Measurements from ENCODE around the gene SLC48A1.
A peak's percentile ranks its signal among the peaks of the same experiment; 100 is the strongest.

SLC48A1 gene

DNA sequence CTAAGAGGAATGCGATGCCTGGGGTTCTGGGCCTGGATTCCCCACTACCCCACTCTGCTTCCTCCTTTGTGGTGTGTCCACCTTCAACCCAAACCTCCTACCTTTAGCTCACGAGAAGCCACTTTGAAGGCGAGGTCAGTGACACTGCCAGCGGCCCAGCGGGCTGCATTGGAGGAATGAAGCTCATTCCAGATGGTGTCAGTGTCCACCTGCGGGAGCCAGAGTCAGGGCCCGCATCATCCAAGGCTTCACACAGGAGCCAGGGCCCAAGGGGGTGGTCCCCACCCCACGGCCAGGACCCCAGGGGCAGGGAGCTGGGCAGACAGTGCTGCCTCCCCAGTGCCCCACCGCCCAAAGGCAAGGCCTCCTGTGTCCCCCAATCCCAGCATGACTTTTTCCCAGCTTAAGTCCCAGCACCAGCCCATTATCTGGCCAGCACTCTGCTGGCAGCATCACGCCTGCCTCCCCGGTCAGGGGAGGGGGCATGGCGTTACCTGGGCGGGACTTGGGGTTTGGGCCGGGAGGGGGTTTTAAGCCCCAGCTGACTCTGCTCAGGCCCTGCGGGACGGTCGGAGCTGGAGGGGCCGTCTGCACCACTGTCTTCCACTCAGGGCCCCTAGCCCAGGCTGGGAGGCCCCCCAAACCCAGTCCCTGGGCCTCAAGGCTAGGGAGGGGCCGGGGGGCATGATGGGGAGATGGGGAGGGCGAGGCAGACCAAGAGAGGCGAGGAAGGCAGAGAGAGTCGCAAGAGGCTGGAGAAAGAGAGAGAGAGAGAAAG lies 16.9 kb downstream of the SLC48A1 start:
- DNase-seq (ENCODE audit: insufficient read length, low spot score) (no peak), FAIRE-seq (no peak)

DNA sequence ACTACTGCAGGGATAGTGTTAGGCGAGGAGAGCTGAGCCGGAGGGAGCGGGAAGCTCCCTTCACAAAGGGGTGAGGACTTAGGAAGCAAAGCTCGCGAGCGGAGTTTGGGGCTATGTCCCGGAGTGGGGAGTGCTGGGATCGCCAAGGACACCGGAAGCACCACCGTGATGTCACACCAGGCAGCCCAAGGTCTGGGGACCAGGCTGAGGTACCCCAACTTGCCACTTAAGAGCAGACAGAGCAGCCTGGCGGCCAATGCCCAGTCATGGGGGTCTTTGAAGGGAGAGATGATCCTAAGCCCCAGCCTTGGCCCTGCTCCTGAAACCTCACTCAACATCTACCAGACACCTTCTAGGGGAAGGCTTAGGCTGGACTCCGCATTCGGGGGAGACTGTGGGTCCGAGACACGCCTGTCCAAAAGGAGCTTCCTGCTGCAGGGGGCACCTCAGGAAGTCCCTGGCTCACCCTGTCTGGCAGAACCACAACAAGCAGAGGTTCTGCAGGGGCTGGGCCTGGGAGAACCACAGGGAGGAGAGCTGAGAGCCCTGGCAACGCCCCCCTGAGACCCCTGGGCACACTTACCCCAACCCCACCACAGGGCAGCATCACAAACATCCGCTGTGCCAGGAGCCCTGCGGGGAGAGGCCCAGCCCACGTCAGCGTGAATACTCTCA lies 17.8 kb downstream of the SLC48A1 start:
- no peak for FAIRE-seq
- no peak for DNase-seq (ENCODE audit: insufficient read length, low spot score)

DNA sequence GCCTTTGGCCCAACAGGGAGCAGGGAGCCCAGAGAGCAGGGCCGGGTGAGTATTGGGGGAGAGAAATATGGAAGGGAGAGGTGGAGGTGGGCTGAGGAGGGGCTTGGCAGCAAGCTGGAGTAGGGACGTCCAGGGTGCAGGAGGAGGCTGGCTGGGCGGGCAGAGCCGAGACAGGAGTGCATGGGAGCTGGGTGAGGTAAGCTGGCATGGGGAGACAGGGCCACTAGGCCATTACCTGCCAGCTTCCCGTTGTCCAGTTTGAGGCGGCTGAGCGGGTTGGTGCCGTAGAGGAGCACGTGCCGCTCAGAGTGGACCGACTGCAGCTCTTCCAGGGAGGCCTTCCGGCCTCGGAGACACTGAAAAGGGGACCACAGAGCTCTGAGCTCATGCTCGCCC lies 18.3 kb downstream of the SLC48A1 start:
- DNase-seq (ENCODE audit: insufficient read length, low spot score) (no peak), FAIRE-seq (no peak)

DNA sequence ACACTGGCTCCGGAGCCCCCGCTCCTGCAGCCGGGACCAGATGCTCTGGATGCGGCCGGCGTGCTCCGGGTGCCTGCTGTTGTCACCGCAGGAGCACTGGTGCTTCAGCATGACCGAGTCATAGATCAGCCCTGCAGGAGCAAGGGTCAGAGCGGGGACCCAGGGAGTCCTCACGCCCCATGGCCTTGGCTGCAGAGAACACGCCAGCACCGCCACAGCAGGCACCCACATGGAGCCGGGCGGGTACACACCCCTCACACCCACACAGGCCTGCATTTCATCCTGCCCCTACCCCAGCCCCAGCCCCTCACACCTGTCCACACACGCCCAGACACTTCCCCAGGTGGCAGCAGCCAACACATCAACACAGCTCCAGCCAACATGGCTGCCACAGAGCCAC lies 18.8 kb downstream of the SLC48A1 start:
- FAIRE-seq = no peak
- DNase-seq (ENCODE audit: insufficient read length, low spot score) = no peak

DNA sequence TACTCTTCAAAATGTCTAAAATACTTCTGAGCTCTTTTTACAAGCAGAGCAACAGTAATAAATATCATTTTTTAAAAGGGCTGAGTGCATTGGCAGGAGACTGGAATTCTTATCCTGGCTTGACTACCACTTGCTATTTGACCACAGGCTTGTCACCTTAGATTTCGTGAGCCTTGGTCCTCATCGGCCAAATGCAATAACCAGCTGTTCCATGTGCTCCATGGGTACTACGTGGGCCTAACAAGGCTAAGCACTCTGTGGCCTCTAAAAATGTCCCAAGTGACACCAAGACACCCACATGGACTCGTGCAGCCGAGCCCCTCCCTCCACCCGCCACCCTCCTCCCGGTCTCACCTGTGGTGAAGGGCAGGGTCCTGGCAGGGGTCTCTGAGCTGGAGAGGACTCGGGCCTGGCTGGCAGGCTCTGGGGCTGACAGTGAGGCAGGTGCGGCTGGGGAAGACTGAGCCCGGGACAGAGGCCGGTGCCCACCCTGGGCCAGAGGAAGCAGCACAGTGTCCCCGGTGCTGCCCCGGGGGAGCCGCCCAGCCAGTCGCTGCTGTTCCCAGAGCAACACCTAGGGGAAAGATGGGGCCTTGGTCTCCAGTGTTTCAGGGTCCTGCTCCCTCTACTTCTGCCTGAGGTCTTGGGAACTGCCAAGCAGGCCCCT lies 20.1 kb downstream of the SLC48A1 start:
- FAIRE-seq (no peak), DNase-seq (ENCODE audit: insufficient read length, low spot score) (no peak)

DNA sequence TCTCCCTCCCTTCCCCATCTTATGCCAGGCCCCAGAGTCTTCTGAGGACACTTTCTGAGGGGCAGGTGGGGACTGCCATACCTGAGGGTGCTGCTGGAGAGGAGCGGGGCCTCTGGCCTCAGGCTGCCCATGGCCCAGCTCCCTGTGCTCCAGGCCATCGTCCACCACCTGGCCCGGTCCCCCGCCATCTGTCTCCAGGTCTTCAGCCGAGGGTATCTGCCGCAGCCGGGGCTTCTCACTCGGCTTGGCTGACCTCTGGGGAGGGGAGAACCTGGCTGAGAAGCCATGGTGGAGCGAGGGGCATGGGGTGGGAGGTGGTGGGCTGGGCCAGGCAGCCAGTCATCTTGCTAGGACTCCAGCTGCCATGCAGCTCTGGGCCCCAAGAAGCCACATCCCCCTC lies 21.6 kb downstream of the SLC48A1 start:
- DNase-seq (ENCODE audit: insufficient read length, low spot score) (no peak), FAIRE-seq (no peak)

DNA sequence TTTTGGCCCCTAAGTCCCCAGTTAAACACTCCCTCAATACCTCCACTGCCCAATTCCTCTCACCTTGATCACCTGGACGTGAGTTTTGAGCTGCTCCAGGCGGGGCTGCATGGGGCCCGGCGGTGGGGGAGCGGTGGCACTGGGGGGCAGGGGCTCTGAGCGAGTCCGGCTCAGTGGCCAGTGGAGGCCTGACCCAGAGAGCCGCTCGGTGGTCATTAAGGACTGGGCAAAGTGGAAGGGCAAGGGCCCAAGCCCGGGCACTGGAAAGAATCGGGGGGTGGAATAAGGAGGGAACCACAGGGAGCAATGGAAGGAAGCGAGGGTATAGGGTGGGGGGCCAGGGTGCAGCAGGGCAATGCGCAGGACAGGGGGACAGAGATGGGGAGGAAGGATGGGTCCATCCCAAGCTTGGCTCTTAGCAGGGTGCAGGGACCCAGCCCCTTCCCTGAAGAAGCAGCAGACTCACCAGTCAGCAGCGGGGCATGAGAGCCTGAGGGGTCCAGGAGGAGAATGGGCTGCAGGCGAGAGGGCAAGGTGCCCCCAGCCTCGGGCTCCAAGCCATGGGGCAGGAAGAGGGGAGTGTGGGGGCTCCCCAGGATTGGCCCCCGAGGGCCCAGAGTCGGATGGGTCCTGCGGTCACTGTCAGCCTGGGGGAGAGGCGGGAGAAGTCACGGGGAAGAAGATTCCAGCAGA lies 22.2 kb downstream of the SLC48A1 start:
- FAIRE-seq (no peak), DNase-seq (ENCODE audit: insufficient read length, low spot score) (no peak)

DNA sequence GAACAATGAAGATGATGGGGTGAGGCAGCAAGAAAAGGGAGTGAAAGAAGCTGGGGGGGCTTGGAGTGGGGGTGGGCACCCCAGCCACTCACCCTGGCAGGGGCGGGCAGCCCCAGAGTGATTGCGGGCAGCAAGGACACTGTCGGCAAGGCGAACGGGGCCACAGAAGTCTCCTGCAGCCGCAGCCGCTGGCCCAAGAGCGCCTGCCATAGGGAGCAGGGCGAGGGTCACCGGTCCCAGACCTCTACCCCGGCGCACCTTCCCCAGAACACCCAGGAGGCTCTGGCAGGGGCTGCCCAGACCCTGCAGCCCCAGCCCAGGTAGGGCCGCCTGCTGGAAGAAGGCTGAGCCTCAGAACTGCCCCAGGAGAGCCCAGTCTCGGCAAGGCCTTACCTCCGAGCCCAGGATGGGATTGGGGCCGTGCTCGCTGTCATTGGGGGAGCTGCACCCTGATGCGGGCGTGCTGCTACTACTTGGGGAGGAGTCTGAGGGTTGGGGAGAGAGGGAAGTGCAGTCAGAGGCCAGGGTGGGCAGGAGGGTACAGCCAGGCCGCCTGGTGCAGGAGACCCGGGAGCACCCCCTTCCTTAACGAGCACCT lies 22.9 kb downstream of the SLC48A1 start:
- FAIRE-seq = no peak

DNA sequence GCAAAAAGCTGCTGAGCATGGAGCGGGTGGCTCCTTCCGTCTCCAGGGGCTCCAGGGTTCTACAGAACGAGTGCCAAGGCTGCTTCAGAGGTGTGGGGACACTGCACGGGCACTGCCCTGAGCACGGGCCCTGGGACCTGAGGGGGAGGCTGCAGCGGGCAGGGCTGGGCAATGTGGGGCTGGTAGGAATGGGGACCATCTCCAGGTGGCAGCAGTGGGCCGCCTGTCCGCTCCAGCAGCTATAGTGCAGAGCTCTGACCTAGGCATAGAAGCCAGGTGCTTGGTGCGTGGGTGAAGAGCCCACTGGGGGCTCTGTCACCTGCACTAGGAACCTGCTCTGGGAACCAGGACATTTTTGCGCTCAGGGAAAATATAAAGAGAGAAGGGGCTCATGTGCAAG lies 24.4 kb downstream of the SLC48A1 start:
- DNase-seq (ENCODE audit: insufficient read length, low spot score) (no peak), FAIRE-seq (no peak)

More for the DNA sequence above, 22.9 kb downstream of the SLC48A1 start:
- no peak for DNase-seq (ENCODE audit: insufficient read length, low spot score)

DNA sequence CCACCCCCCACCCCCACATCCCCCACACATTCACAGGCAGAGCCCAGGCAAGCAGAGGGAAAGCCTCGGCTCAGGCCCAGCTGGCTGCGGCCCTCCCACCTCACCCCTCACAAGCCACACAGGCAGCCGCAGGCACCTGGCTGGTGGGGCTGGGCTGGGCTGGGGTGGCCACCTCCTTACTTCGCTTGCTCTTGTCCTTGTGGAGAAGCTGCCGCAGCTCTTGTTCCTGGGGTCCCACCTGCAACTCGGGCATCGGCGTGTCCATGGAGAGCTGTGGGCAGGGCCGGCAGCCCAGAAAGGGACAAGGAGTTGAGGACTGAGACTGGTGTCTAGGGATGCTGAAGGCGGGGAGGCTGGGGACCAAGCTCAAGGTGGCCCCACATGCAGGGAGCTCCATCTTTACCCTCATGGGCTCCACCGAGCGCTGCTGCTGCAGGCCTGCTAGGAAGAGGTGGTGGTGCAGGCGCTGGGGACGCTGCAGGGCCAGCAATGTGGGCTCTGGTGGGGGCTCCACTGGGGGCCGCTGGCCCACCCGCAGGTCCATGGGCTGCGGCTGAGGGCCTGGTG lies 25.4 kb downstream of the SLC48A1 start:
- DNase-seq (ENCODE audit: insufficient read length, low spot score) (no peak), FAIRE-seq (no peak)

DNA sequence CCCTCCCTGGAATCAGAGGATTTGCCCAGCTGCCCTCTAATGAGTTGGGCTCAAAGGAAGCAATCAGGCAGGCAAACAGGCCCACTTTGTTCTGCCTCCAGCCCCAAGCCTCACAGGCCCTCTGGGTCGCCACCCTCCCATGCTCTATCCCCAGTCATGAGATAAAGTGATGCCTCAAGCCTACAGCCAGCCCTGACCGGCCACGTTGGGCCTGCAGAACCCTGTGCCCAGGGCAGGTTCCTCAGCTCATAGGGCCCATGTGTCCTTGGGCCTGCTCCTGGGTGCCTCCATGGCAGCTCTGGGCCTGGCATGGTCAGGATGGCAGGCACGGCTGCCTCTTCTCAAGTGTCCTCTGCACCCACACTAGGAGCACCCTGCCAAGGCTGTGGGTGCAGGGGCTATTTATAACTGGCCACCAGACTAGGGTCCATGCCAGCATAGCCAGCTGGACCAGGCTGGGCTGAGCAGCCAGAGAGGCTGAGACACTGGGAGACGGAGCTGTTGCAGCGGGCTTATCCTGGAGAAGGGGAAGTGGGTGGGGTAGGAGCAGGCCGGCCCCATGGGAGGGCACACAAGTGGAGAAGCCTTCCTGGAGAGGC lies 26.4 kb downstream of the SLC48A1 start:
- no peak for FAIRE-seq
- DNase-seq (ENCODE audit: insufficient read length, low spot score) = no peak

DNA sequence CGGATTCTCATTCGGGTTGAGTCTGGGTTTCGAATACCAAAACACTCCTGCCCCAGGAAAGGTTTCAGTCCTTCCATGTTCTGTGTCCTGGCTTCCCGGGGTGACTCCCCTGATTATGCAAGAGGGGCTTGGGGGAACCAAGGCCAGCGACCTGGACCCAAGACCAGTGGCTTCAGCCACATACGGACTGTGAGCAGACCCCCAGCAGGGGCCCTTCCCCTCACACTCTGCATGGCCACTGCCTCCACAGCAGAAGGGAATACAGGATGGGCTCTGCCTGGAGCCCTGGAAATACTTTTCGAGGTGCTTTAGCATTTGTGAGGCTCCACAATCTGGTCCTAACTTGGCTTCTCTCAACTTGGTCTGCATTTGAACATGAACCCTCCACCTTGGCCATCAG lies 27.5 kb downstream of the SLC48A1 start:
- DNase-seq (ENCODE audit: insufficient read length, low spot score) (no peak), FAIRE-seq (no peak)

DNA sequence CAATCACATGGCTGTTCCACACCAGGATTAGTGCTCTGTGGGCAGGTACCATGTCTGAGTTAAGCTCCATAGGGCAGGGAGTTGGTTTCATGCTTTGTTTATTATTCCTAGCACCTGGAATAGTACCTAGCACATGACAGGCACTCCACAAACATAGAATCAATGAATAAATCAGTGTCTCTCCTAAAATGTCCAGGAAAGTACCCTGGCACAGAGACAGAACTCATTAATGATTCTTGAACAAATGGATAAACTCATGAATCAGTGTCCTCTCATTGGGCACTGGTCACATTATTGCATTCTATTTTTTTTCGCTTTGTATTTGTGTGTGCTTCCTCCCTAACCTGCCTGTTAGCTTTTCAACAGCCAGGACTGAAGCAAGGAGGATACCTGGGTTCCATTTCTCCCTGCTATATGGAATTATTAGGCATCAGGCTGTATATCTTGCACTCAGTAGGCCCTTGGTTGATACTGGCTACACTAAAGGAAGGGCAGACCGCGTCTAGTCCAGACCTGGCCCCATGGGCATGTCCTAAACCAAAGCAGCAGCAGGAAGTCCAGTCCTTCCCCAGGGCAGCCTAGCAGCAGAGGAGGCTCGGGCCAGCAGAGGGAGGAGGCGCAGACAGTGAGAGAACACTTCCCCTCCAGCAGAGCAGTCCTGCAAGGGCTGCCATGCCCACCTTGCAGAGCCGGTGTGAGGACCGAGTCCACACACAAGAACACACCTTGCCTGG lies 28.3 kb downstream of the SLC48A1 start:
- FAIRE-seq (peak; percentile 46), DNase-seq (ENCODE audit: insufficient read length, low spot score) (no peak)

DNA sequence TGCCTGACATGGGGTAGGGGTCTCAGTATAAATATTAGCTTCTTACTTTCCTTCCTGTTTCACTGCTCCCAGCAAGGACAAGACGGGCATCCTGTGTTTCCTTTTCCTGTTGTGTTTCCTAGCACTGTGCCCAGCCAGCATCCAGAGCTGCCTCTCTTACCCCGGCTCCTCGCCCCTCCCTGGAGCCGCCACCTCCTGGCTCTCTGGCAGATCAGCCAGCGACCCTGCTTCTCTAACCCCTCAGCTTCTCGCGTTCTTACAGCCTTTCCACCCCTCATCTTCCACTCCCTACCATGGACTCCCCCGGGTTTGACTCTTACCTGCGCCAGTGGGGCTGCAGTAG lies 28.8 kb downstream of the SLC48A1 start:
- FAIRE-seq (no peak), DNase-seq (ENCODE audit: insufficient read length, low spot score) (no peak)

DNA sequence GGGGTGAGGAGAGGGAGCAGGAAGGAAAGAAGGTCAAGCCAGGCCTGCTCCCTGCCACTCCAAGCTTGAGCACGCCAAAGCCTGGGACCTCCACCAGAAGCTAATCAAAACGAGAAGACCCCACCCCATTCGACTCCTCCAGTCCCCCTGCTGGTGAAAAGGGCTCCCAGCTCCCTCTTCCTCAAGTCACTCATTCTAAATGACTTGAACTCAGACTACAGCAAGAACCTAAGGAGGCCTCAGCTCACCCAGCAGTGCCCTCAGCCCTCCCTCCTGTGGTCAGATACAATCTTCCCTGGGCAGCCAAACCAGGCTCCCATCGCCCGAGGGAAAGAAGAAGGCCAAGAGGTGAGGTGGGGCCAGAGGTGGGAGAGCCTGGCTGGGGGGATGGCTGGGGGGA lies 29.3 kb downstream of the SLC48A1 start:
- FAIRE-seq (no peak), DNase-seq (ENCODE audit: insufficient read length, low spot score) (no peak)

DNA sequence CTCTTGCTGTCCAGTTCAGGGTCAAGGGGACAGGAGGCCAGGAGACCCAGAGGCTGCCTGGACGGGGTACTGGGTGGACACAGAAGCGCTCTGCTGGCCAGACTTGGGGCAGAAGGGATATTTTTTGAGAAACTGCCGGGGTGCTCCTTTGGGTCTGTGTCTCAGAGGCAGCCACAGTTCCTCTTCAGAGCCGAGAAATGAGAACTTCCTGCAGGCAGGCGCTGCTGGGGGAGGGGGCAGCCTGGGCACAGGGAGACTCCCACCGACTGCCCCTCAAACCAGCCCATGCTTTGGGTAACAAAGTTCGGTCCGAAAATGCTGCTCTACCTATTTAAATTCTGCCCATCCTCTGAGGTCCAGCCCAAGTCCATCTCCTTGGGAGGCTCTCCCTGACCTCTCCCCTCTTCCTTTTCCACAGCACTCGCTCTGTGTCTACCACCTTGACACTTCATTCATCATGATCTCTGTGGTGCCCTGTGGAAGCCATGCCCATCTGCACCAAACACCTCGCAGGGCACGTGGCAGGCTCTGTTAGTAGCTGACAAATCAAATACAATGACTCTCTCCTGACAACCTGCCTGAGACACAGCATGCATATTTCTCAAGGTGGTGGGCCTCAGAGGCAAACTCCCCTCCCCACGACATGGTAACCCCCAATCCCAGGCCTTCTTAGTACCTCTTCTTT lies 30.3 kb downstream of the SLC48A1 start:
- DNase-seq (ENCODE audit: insufficient read length, low spot score) (no peak), FAIRE-seq (no peak)

DNA sequence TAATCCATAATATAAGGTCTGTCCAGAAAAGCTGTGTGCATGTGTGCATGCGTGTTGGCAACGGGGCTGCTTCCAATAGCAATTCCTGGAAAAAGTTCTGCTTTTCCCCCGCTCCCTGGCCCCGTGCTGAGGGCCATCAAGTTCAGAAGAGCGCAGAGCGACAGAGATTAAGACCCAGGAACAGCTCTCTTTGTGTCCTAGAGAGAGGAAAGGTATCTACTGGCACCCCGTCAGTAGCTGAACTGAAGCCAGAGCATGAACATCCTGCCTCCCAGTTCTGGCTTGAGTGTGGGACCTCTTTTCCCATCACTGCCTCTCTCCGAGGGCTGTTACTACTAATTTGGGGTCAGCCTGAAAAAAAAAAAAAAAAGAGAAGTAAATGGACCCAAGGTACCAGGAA lies 31.1 kb downstream of the SLC48A1 start:
- no peak for FAIRE-seq
- no peak for DNase-seq (ENCODE audit: insufficient read length, low spot score)

DNA sequence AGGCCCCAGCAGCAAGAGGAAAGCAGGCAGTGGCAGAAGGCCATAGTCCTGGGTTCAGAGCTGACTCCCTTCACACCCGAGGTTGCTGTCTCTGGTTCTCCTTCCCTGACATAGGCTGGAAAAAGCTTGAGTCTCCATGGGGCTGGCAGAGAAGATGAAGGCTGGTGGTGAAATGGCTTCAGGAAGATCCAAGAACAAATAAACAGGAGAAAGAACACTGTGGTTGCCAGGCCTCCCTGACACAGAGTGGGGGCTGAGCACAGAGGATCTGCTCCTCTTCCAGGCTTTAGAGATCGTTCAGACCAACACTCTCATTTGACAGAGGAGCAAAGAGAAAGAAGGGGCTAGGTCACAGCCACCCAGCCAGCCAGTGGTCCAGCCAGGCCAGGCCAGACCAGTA lies 32.4 kb downstream of the SLC48A1 start:
- FAIRE-seq = no peak
- DNase-seq (ENCODE audit: insufficient read length, low spot score) = no peak

DNA sequence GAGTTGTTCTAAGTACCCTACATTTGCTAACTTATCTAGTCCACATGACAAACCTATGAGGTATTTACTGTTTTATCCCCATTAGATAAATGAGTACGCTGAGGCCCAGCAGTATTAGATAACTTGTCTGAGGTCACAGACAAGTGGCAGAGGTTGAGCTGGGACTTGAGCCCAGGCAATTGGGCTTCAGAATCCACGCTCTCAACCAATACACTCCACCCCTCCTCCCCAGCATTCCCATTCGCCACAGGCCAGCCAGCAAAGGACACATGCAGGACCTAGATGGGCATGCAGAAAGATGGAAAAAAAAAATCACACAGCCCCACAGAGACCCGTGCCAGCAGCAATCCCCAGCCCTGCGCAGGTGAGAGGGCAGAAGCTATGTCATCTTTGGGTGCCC lies 34.3 kb downstream of the SLC48A1 start:
- FAIRE-seq (no peak), DNase-seq (ENCODE audit: insufficient read length, low spot score) (no peak)
